GM21390 (cell line): ENCODE results near the gene SULT6B1.
"Not testable (repeated sequence)": the region's sequence is repeated elsewhere in the genome, so short reads cannot be mapped to it uniquely, and the experiment has no call there.

Experiments used
- ATAC-seq: cut with Tn5 transposase; IDR thresholded peaks from one replicate; pipeline ENCODE4 v1.9.1; 2021; ENCODE audit not compliant: unreplicated experiment

The SULT6B1 gene

GRCh38 chr2:37188570-37188969 lies at the start of gene SULT6B1:
Gene SULT6B1 (minus strand): TSS chr2:37188670. CDS start chr2:37188640, 30 bp downstream.
- ATAC-seq = no peak

- no peak for ATAC-seq
Observed at GRCh38 chr2:37232131-37232933, 43.9 kb upstream of the SULT6B1 start.

GRCh38 chr2:37231241-37232130 lies 43.0 kb upstream of the SULT6B1 start, which contains the start of the genes CEBPZ and NDUFAF7:
Gene CEBPZ (minus strand): TSS chr2:37231596. CDS start chr2:37231567, 29 bp downstream.
Gene NDUFAF7 (plus strand): TSS chr2:37231658. CDS start chr2:37231706, 48 bp downstream.
- peak; percentile 97 for ATAC-seq

GRCh38 chr2:37230581-37230980 lies 42.1 kb upstream of the SULT6B1 start:
- ATAC-seq = no peak

GRCh38 chr2:37228788-37229187 lies 40.3 kb upstream of the SULT6B1 start:
- no peak for ATAC-seq

GRCh38 chr2:37226863-37227262 lies 38.4 kb upstream of the SULT6B1 start:
- ATAC-seq = no peak

GRCh38 chr2:37225129-37225528 lies 36.7 kb upstream of the SULT6B1 start:
- ATAC-seq = not testable (repeated sequence)

- ATAC-seq = no peak
Observed at GRCh38 chr2:37224063-37224462, 35.6 kb upstream of the SULT6B1 start.

- no peak for ATAC-seq
Observed at GRCh38 chr2:37223131-37223530, 34.7 kb upstream of the SULT6B1 start.

- no peak for ATAC-seq
Observed at GRCh38 chr2:37219046-37219445, 30.6 kb upstream of the SULT6B1 start.

GRCh38 chr2:37215250-37215649 lies 26.8 kb upstream of the SULT6B1 start:
- ATAC-seq = no peak

GRCh38 chr2:37211939-37212338 lies 23.5 kb upstream of the SULT6B1 start:
- no peak for ATAC-seq

- ATAC-seq = no peak
Observed at GRCh38 chr2:37211212-37211611, 22.7 kb upstream of the SULT6B1 start.

GRCh38 chr2:37206760-37207159 lies 18.3 kb upstream of the SULT6B1 start:
- not testable (repeated sequence) for ATAC-seq

GRCh38 chr2:37205689-37206341 lies 17.3 kb upstream of the SULT6B1 start:
- ATAC-seq = no peak

GRCh38 chr2:37205071-37205661 lies 16.7 kb upstream of the SULT6B1 start:
- not testable (repeated sequence) for ATAC-seq

- no peak for ATAC-seq
Observed at GRCh38 chr2:37203708-37204107, 15.2 kb upstream of the SULT6B1 start.

- no peak for ATAC-seq
Observed at GRCh38 chr2:37201766-37202165, 13.3 kb upstream of the SULT6B1 start.

GRCh38 chr2:37201208-37201607 lies 12.7 kb upstream of the SULT6B1 start:
- no peak for ATAC-seq

GRCh38 chr2:37198681-37199065 lies 10.2 kb upstream of the SULT6B1 start:
- ATAC-seq = no peak
